OCI-LY7 (cell line): Measurements from ENCODE around the gene PHF8. TPM values are rescaled to one million over a fixed set of nuclear protein-coding genes. Genes with fewer than 3 reads are reported as not detected.

Experiments used
- BruUV-seq: library from RNA; stranded (reverse); fragments of 400-500 nt; replicated peaks from 2 replicates; lab custom pipeline; 2021; lab: Mats Ljungman, UMichigan
- CTCF ChIA-PET: fragments of 300-600 bp; sonication (Branson Sonifier 250); formaldehyde crosslinking; loops from one replicate; lab custom pipeline; 2022; ENCODE audit warnings: antibody characterized with exemption; ENCODE audit not compliant: unreplicated experiment; lab: Charles Lee
- POLR2A ChIA-PET: fragments of 300-600 bp; sonication (Branson Sonifier 250); formaldehyde crosslinking; loops from one replicate; lab custom pipeline; 2022; ENCODE audit warnings: antibody characterized with exemption; lab: Charles Lee
- DNase-seq: peaks from one replicate; pipeline ENCODE4 v3.0.0-alpha.2; 2015; ENCODE audit warnings: low spot score
- H2AFZ ChIP-seq: fragments of 200-600 bp; sonication (generic), shearing (Covaris generic); 2 replicates; pipeline ENCODE4 v1.6.1; 2014; ENCODE audit warnings: mild to moderate bottlenecking, antibody characterized with exemption, low read length, moderate library complexity
- H3K27ac ChIP-seq: fragments of 200-600 bp; sonication (generic); 2 replicates; pipeline ENCODE4 v1.5.1; 2014; ENCODE audit warnings: mixed run types, low read depth, mild to moderate bottlenecking, moderate library complexity, low read length, inconsistent platforms; ENCODE audit not compliant: poor library complexity, severe bottlenecking
- H3K36me3 ChIP-seq: fragments of 200-600 bp; sonication (generic); 2 replicates; pipeline ENCODE4 v1.6.1; 2014; ENCODE audit warnings: mild to moderate bottlenecking, antibody characterized with exemption, low read length, moderate library complexity, mixed read lengths; ENCODE audit not compliant: insufficient read depth
- H3K4me1 ChIP-seq: fragments of 200-600 bp; sonication (generic); 2 replicates; pipeline ENCODE4 v1.5.1; 2014; ENCODE audit warnings: mild to moderate bottlenecking, low read length; ENCODE audit not compliant: insufficient read depth, poor library complexity, severe bottlenecking
- H3K4me2 ChIP-seq: fragments of 200-600 bp; sonication (generic); 2 replicates; pipeline ENCODE4 v1.6.1; 2014; ENCODE audit warnings: mild to moderate bottlenecking, low read length
- H3K4me3 ChIP-seq: fragments of 200-600 bp; sonication (generic); 2 replicates; pipeline ENCODE4 v1.5.1; 2014; ENCODE audit warnings: mild to moderate bottlenecking, low read depth, low read length; ENCODE audit not compliant: poor library complexity, severe bottlenecking
- H3K79me2 ChIP-seq: fragments of 200-600 bp; sonication (generic); 2 replicates; pipeline ENCODE4 v1.6.1; 2016; ENCODE audit warnings: low read depth, mild to moderate bottlenecking, low read length, moderate library complexity, mixed read lengths; ENCODE audit not compliant: insufficient read depth
- H3K9me2 ChIP-seq: fragments of 200-600 bp; sonication (generic); 2 replicates; pipeline ENCODE4 v1.6.1; 2016; ENCODE audit warnings: mild to moderate bottlenecking, low read length, mixed read lengths; ENCODE audit not compliant: insufficient read depth
- H3K9me3 ChIP-seq: fragments of 200-600 bp; sonication (generic); 2 replicates; pipeline ENCODE4 v1.6.1; 2014; ENCODE audit warnings: mild to moderate bottlenecking, mixed run types, low read length, mixed read lengths
- H4K20me1 ChIP-seq: fragments of 200-600 bp; sonication (generic); 2 replicates; pipeline ENCODE4 v1.6.1; 2014; ENCODE audit warnings: mild to moderate bottlenecking, antibody characterized with exemption, low read length, moderate library complexity, mixed read lengths; ENCODE audit not compliant: insufficient read depth
- EZH2phosphoT487 ChIP-seq: fragments of 200-600 bp; sonication (generic); IDR thresholded peaks from 2 replicates; pipeline ENCODE4 v1.6.1; 2018; ENCODE audit warnings: low read depth, borderline replicate concordance, mild to moderate bottlenecking, mixed run types, antibody characterized with exemption, low read length, moderate library complexity, mixed read lengths
- intact Hi-C: fragments of 100-400 bp; cut with micrococcal nuclease; formaldehyde crosslinking; loops from one replicate; pipeline ENCODE4 v1.10.0; 2022; ENCODE audit not compliant: unreplicated experiment
- total RNA-seq, 2 experiments: library from RNA; depleted of rRNA in 1 of 2; stranded (reverse); fragments of >200 nt in 1 of 2; shearing (Covaris generic) in 1 of 2; gene quantifications; 2 replicates each; pipeline ENCODE4 v1.2.3, GENCODE V29; 2014 to 2022
- TF ChIP-seq, protein P1 (sequence below): fragments of 200-600 bp; sonication (generic); conservative IDR thresholded peaks from 2 replicates; pipeline ENCODE4 v1.5.1; 2014; ENCODE audit warnings: mild to moderate bottlenecking, antibody characterized with exemption, low read length, moderate library complexity, mixed read lengths

PHF8 gene
- total RNA-seq, 2 experiments from 2014 or later = 29.7 to 44.2 TPM

DNA sequence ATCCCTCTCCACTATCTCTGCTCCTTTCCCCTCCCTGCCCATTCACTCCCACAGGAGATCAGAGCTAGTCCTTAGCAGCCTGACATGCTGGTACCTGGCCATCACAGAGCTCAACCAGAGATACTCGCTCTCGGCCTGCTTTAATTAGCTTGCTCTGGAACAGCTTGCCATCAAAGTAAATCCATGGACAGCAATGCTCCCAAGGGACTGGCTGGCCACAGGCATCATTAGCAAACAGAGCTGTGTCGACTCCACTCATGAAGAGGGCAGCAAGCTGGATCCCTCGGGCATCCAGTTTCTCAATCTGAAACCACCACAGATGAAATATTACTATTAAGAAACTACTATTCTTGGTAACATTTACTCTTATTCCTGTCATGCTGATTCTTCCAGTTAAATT lies 43.4 kb upstream of the PHF8 start:
- TF ChIP-seq, protein P1, sequence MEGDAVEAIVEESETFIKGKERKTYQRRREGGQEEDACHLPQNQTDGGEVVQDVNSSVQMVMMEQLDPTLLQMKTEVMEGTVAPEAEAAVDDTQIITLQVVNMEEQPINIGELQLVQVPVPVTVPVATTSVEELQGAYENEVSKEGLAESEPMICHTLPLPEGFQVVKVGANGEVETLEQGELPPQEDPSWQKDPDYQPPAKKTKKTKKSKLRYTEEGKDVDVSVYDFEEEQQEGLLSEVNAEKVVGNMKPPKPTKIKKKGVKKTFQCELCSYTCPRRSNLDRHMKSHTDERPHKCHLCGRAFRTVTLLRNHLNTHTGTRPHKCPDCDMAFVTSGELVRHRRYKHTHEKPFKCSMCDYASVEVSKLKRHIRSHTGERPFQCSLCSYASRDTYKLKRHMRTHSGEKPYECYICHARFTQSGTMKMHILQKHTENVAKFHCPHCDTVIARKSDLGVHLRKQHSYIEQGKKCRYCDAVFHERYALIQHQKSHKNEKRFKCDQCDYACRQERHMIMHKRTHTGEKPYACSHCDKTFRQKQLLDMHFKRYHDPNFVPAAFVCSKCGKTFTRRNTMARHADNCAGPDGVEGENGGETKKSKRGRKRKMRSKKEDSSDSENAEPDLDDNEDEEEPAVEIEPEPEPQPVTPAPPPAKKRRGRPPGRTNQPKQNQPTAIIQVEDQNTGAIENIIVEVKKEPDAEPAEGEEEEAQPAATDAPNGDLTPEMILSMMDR = no peak
- no peaks in the 10 kb centered on the region for H4K20me1 ChIP-seq
- BruUV-seq = no TSS peak
- intact Hi-C loops = no loop called here
- H3K4me1 ChIP-seq = no peaks in the 10 kb centered on the region
- H3K4me3 ChIP-seq = no peak overlapping the region
- ChIA-PET POLR2A (interaction anchor here (0.6 to 0.7 kb wide), 2 partner anchors 246 to 392 kb away, joined by 3 to 4 read pairs; no protein-coding TSS in a partner anchor), CTCF (no interaction called here)
- no peak for DNase-seq
- no peaks in the 10 kb centered on the region for H3K9me2 ChIP-seq
- no peak overlapping the region for H3K27ac ChIP-seq
- H2AFZ ChIP-seq = no peak overlapping the region
- no peak overlapping the region for H3K4me2 ChIP-seq
- no peaks in the 10 kb centered on the region for H3K79me2 ChIP-seq
- no peaks in the 10 kb centered on the region for H3K36me3 ChIP-seq
- H3K9me3 ChIP-seq = no peaks in the 10 kb centered on the region

DNA sequence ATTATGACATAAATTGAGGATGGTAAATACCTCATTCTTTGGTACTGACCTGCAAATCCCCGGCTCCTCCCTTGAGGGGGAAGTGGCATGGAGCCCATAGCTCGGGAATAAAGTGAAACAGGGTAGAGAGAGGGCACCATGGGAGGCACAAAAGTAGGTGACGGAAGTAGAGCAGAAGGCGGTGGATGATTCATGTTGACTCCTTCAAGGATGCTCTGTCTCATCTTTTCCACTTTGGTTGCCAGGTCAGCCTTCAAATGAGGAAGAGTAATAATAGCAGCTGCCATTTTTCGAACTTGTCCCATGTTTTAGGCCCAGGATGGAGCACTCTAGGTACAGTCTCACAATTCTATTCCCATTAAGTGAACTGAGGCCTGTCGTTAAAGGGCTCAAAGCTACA lies 41.4 kb upstream of the PHF8 start:
- no TSS peak for BruUV-seq
- Histone ChIP-seq H3K9me2 (no peaks in the 10 kb centered on the region), H3K27ac (no peak overlapping the region), H3K4me2 (no peak overlapping the region), H2AFZ (no peak overlapping the region), H3K4me1 (no peaks in the 10 kb centered on the region), H3K36me3 (no peaks in the 10 kb centered on the region), H4K20me1 (no peaks in the 10 kb centered on the region), H3K79me2 (no peaks in the 10 kb centered on the region), H3K4me3 (no peak overlapping the region), H3K9me3 (no peaks in the 10 kb centered on the region)
- CTCF ChIA-PET = no interaction called here
- intact Hi-C loops = no loop called here
- TF ChIP-seq EZH2phosphoT487 = no peak
- TF ChIP-seq, protein P1 = no peak
- DNase-seq = no peak
- POLR2A ChIA-PET = no interaction called here

GRCh38 chrX:54076903-54077302 lies 32.6 kb upstream of the PHF8 start:
- Histone ChIP-seq H3K9me2 (no peaks in the 10 kb centered on the region), H3K36me3 (no peaks in the 10 kb centered on the region; the same call in 1 of the 2 replicates), H3K4me1 (no peaks in the 10 kb centered on the region), H2AFZ (no peak overlapping the region), H3K79me2 (no peaks in the 10 kb centered on the region), H4K20me1 (no peaks in the 10 kb centered on the region), H3K27ac (no peak overlapping the region), H3K4me3 (no peak overlapping the region), H3K4me2 (no peak overlapping the region), H3K9me3 (no peaks in the 10 kb centered on the region)
- no peak for DNase-seq
- intact Hi-C loops = no loop called here
- TF ChIP-seq, protein P1 = no peak
- no peak for TF ChIP-seq EZH2phosphoT487
- BruUV-seq = no TSS peak
- POLR2A ChIA-PET = interaction anchor here (0.6 to 0.9 kb wide), 2 partner anchors 16 to 18 kb away, joined by 3 read pairs; no protein-coding TSS in a partner anchor
- CTCF ChIA-PET = no interaction called here
